ENCODE data around the gene PRM3. TPM values are rescaled to one million over a fixed set of nuclear protein-coding genes. Genes with fewer than 3 reads are reported as not detected.

PRM3 gene
- polyA plus RNA-seq, 1 experiment = not detected

DNA sequence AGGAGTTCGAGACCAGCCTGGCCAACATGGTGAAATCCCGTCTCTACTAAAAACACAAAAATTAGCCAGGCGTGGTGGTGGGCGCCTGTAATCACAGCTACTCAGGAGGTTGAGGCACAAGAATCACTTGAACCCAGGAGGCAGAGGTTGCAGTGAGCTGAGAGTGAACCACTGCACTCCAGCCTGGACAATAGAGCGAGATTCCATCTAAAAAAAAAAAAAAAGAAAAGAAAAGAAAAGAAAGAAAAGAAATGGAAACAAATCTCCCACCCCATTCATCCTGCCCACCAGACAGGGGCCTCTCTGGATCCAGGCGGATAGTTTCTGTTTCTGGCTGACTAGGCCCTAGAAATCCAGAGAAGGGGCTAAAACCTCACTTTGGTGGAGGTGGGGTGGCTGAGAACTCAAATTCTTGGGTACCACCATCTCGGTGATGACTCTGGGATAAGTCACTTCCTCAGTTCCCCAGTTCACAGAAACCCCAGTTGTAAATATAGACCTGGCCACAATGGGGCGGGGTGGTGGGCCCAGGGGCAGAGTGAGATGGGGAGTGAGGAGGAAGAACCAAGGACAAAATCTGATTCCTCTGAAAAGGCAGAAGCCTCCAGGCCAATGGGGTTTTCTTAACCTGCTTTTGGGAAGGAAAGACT, 39.6 kb downstream of the PRM3 start:
- CTCF ChIA-PET = interaction anchor here (0.7 kb wide), 1 partner anchor 13 kb away, joined by 3 read pairs; no protein-coding TSS in a partner anchor
- no peaks in the 10 kb centered on the region; the same call in 1 of the 2 replicates for H3K27me3 ChIP-seq (ENCODE audit: control insufficient read depth, insufficient read depth, low read length)
- DNase-seq (ENCODE audit: low read depth) = no peak
- POLR2A ChIA-PET = no interaction called here
- H3K4me3 ChIP-seq (ENCODE audit: low read depth, low read length) = no peak overlapping the region
- no peaks in the 10 kb centered on the region for H3K36me3 ChIP-seq (ENCODE audit: control insufficient read depth, insufficient read depth, low read length)
- TF ChIP-seq CTCF (IDR thresholded peaks at IDR 0.05; ENCODE audit: insufficient read depth, low read depth, low read length) = no peak

DNA sequence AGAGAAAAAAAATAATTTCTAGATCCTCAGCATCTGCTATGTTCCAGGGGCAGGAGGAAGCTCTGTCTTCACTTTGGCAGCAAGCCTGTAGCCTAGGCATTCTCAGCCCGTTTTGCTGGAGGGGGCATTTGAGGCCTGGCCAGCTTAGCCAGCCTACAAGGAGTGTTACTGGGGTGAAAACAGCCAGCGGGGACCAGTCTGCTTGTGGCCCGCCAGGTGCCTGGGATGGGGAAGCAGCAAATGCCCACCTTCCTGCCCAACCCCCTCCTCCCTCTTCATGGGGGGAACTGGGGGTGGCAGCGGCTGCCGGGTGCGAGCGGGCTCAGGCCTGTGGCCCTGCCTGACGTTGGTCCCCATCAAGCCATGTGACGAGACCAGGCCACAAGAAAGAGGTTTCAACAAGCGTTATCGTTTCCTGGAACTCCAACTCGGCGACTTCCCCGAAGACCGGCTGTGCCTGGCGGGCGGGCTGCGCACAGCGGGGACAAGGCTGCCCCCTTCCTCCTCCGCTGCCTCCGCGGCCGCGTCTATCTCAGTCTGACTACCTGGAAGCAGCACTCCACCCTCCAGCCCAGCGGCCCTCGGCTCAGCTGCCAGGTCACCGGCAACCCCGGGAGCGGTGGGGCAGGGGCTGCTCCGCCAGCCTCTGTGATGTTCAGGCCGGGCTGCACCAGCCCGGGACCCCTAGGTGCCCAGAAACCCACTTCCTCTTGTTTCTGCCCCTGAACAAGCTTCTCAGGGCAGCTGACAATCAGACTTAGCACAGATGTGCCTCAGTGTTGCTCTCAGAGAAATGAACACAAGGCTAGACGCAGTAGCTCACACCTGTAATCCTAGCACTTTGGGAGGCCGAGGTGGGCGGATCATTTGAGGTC, 40.3 kb downstream of the PRM3 start:
- Histone ChIP-seq H3K36me3 (ENCODE audit: control insufficient read depth, insufficient read depth, low read length) (no peaks in the 10 kb centered on the region), H3K4me3 (ENCODE audit: low read depth, low read length) (no peak overlapping the region), H3K27me3 (ENCODE audit: control insufficient read depth, insufficient read depth, low read length) (no peaks in the 10 kb centered on the region; the same call in 1 of the 2 replicates)
- no peak for DNase-seq (ENCODE audit: low read depth)
- ChIA-PET CTCF (interaction anchor here (0.7 kb wide), 1 partner anchor 13 kb away, joined by 3 read pairs; no protein-coding TSS in a partner anchor), POLR2A (no interaction called here)
- TF ChIP-seq CTCF (IDR thresholded peaks at IDR 0.05; ENCODE audit: insufficient read depth, low read depth, low read length) = no peak

GRCh38 chr16:11232302-11232851, 41.1 kb downstream of the PRM3 start:
- POLR2A ChIA-PET = no interaction called here
- H3K4me3 ChIP-seq (ENCODE audit: low read depth, low read length) = no peak overlapping the region
- CTCF ChIA-PET = no interaction called here
- no peak for TF ChIP-seq CTCF (IDR thresholded peaks at IDR 0.05; ENCODE audit: insufficient read depth, low read depth, low read length)
- DNase-seq (ENCODE audit: low read depth) = no peak
- no peaks in the 10 kb centered on the region; the same call in 1 of the 2 replicates for H3K27me3 ChIP-seq (ENCODE audit: control insufficient read depth, insufficient read depth, low read length)
- H3K36me3 ChIP-seq (ENCODE audit: control insufficient read depth, insufficient read depth, low read length) = no peaks in the 10 kb centered on the region

- ChIA-PET POLR2A (no interaction called here), CTCF (interaction anchor here (0.7 kb wide), 1 partner anchor 26 kb away, joined by 3 read pairs; no protein-coding TSS in a partner anchor)
- Histone ChIP-seq H3K4me3 (ENCODE audit: low read depth, low read length) (no peak overlapping the region), H3K36me3 (ENCODE audit: control insufficient read depth, insufficient read depth, low read length) (no peaks in the 10 kb centered on the region), H3K27me3 (ENCODE audit: control insufficient read depth, insufficient read depth, low read length) (no peaks in the 10 kb centered on the region; the same call in 1 of the 2 replicates)
- DNase-seq (ENCODE audit: low read depth) = no peak
- TF ChIP-seq CTCF (IDR thresholded peaks at IDR 0.05; ENCODE audit: insufficient read depth, low read depth, low read length) = no peak
Measured at GRCh38 chr16:11231367-11231970, 42.0 kb downstream of the PRM3 start.

- no peak for DNase-seq (ENCODE audit: low read depth)
- TF ChIP-seq CTCF (IDR thresholded peaks at IDR 0.05; ENCODE audit: insufficient read depth, low read depth, low read length) = no peak
- Histone ChIP-seq H3K27me3 (ENCODE audit: control insufficient read depth, insufficient read depth, low read length) (no peaks in the 10 kb centered on the region; the same call in 1 of the 2 replicates), H3K4me3 (ENCODE audit: low read depth, low read length) (no peak overlapping the region), H3K36me3 (ENCODE audit: control insufficient read depth, insufficient read depth, low read length) (no peaks in the 10 kb centered on the region)
- CTCF ChIA-PET = no interaction called here
- POLR2A ChIA-PET = no interaction called here
Measured at GRCh38 chr16:11229906-11230305, 43.5 kb downstream of the PRM3 start.
